Measurements from ENCODE around the gene TUBA1A. TPM values are rescaled to one million over a fixed set of nuclear protein-coding genes. Genes with fewer than 3 reads are reported as not detected.
"Not testable (repeated sequence)": the region's sequence is repeated elsewhere in the genome, so short reads cannot be mapped to it uniquely, and the experiment has no call there.

The TUBA1A gene
- total RNA-seq, 1 donor from 2014 or later: 107 TPM

GRCh38 chr12:49154221-49154620 lies 34.7 kb downstream of the TUBA1A start:
- DNase-seq (ENCODE audit: low spot score): no peak

- no peak for DNase-seq (ENCODE audit: low spot score)
Observed at GRCh38 chr12:49147384-49147783, 41.5 kb downstream of the TUBA1A start.

GRCh38 chr12:49146406-49146805 lies 42.5 kb downstream of the TUBA1A start:
- DNase-seq (ENCODE audit: low spot score): no peak

GRCh38 chr12:49144384-49144783 lies 44.5 kb downstream of the TUBA1A start:
- no peak for DNase-seq (ENCODE audit: low spot score)

GRCh38 chr12:49138999-49139398 lies 49.9 kb downstream of the TUBA1A start:
- no peak for DNase-seq (ENCODE audit: low spot score)

GRCh38 chr12:49138587-49138986 lies 50.3 kb downstream of the TUBA1A start:
- no peak for DNase-seq (ENCODE audit: low spot score)

GRCh38 chr12:49137476-49137875 lies 51.4 kb downstream of the TUBA1A start:
- DNase-seq (ENCODE audit: low spot score): no peak

GRCh38 chr12:49136997-49137396 lies 51.9 kb downstream of the TUBA1A start:
- not testable (repeated sequence) for DNase-seq (ENCODE audit: low spot score)

Other genes starting within 250 kb of the TUBA1A start
- 164 TPM for gene ARF3, start 231.6 kb downstream of the TUBA1A start, total RNA-seq
- 2.0 TPM for gene WNT10B, start 217.3 kb downstream of the TUBA1A start, total RNA-seq
- gene WNT1, start 210.8 kb downstream of the TUBA1A start, total RNA-seq: not detected
- gene DDN, start 189.7 kb downstream of the TUBA1A start, total RNA-seq: 0.10 TPM
- gene PRKAG1, start 170.3 kb downstream of the TUBA1A start, total RNA-seq: 72.6 TPM
- 115 TPM for gene KMT2D, start 128.3 kb downstream of the TUBA1A start, total RNA-seq
- not detected for gene RHEBL1, start 119.1 kb downstream of the TUBA1A start, total RNA-seq
- 0.70 TPM for gene DHH, start 94.3 kb downstream of the TUBA1A start, total RNA-seq
- gene LMBR1L, start 78.2 kb downstream of the TUBA1A start, total RNA-seq: 85.7 TPM
- 496 TPM for gene TUBA1B, start 57.7 kb downstream of the TUBA1A start, total RNA-seq
- gene TUBA1C, start 76.0 kb upstream of the TUBA1A start, total RNA-seq: 201 TPM
- 1.7 TPM for gene PRPH, start 106.1 kb upstream of the TUBA1A start, total RNA-seq
- 1.3 TPM for gene TROAP, start 134.2 kb upstream of the TUBA1A start, total RNA-seq
- not detected for gene C1QL4, start 148.1 kb upstream of the TUBA1A start, total RNA-seq
- 0.16 TPM for gene DNAJC22, start 157.8 kb upstream of the TUBA1A start, total RNA-seq
- gene SPATS2, start 178.4 kb upstream of the TUBA1A start, total RNA-seq: 20.0 TPM